Keratinocyte (primary cell): ENCODE results near the gene FAM234A. TPM values are rescaled to one million over a fixed set of nuclear protein-coding genes. Genes with fewer than 3 reads are reported as not detected.

ENCODE experiments used
- DNase-seq: peaks from one replicate; pipeline ENCODE4 v3.0.0-alpha.2; 2011; ENCODE audit warnings: low read depth, missing footprints, low spot score
- FAIRE-seq: peaks from 2 replicates; lab custom pipeline; 2011; peaks lifted over from hg19 to GRCh38; lab: Jason Lieb, UNC
- H2AFZ ChIP-seq: 2 replicates; pipeline ENCODE4 v1.6.0; 2012; ENCODE audit warnings: low read length, control low read depth, inconsistent platforms; ENCODE audit not compliant: control insufficient read depth
- H3K27ac ChIP-seq: 2 replicates; pipeline ENCODE4 v1.5.1; 2011; ENCODE audit warnings: low read length; ENCODE audit not compliant: control insufficient read depth, insufficient read depth
- H3K27me3 ChIP-seq: 3 replicates; pipeline ENCODE4 v1.6.0; 2011; ENCODE audit warnings: low read length; ENCODE audit not compliant: control insufficient read depth, insufficient read depth; ENCODE audit errors: extremely low read depth
- H3K36me3 ChIP-seq, 2 experiments: 2 replicates in 1 of 2; 3 replicates in 1 of 2; pipeline ENCODE4 v1.5.1; 2011; ENCODE audit warnings: low read length in 2 of 2, mild to moderate bottlenecking in 1 of 2; ENCODE audit not compliant: control insufficient read depth in 2 of 2, insufficient read depth in 2 of 2; ENCODE audit errors: extremely low read depth in 1 of 2
- H3K4me1 ChIP-seq: 3 replicates; pipeline ENCODE4 v1.5.1; 2011; ENCODE audit warnings: low read length; ENCODE audit not compliant: control insufficient read depth, insufficient read depth; ENCODE audit errors: extremely low read depth
- H3K4me2 ChIP-seq: 3 replicates; pipeline ENCODE4 v1.6.0; 2011; ENCODE audit warnings: low read depth, low read length; ENCODE audit not compliant: control insufficient read depth, insufficient read depth; ENCODE audit errors: extremely low read depth
- H3K4me3 ChIP-seq, 3 experiments: fragments of 200-600 bp in 1 of 3; sonication (generic) in 1 of 3; 2 replicates in 2 of 3; 3 replicates in 1 of 3; pipeline ENCODE4 v1.5.1; 2011 to 2016; ENCODE audit warnings: low read length in 3 of 3, mild to moderate bottlenecking in 3 of 3, control low read depth in 2 of 3, inconsistent platforms in 1 of 3, low read depth in 1 of 3, mixed read lengths in 1 of 3, mixed run types in 1 of 3, moderate library complexity in 1 of 3; ENCODE audit not compliant: control insufficient read depth in 2 of 3, insufficient read depth in 2 of 3; ENCODE audit errors: extremely low read depth in 1 of 3
- H3K79me2 ChIP-seq: 2 replicates; pipeline ENCODE4 v1.6.0; 2012; ENCODE audit warnings: low read length; ENCODE audit not compliant: control insufficient read depth, insufficient read depth
- H3K9ac ChIP-seq: 3 replicates; pipeline ENCODE4 v1.6.0; 2011; ENCODE audit warnings: low read length; ENCODE audit not compliant: control insufficient read depth, insufficient read depth; ENCODE audit errors: extremely low read depth
- H3K9me1 ChIP-seq: 3 replicates; pipeline ENCODE4 v1.6.0; 2011; ENCODE audit warnings: low read length; ENCODE audit not compliant: control insufficient read depth, insufficient read depth; ENCODE audit errors: extremely low read depth
- H3K9me3 ChIP-seq: 2 replicates; pipeline ENCODE4 v1.5.1; 2012; ENCODE audit warnings: low read depth, low read length; ENCODE audit not compliant: control insufficient read depth
- H4K20me1 ChIP-seq: 3 replicates; pipeline ENCODE4 v1.6.0; 2011; ENCODE audit warnings: low read length; ENCODE audit not compliant: control insufficient read depth, insufficient read depth; ENCODE audit errors: extremely low read depth
- EZH2 ChIP-seq: IDR thresholded peaks from one replicate; pipeline ENCODE4 v1.6.1; 2012; ENCODE audit warnings: inconsistent platforms, mild to moderate bottlenecking, low read length, moderate library complexity
- dilution Hi-C: fragments of 300-500 bp; cut with MboI; formaldehyde crosslinking; loops from one replicate; pipeline ENCODE4 v1.7.0; 2020; ENCODE audit warnings: low sequenced_read_pairs; ENCODE audit not compliant: extremely low pct_ligation_motif_present
- polyA plus RNA-seq, 5 experiments: library from polyadenylated mRNA; depleted of rRNA in 3 of 5; stranded (reverse) in 3 of 5; stranded (forward) in 1 of 5; unstranded in 1 of 5; fragments of >200 nt; gene quantifications; 1 replicate in 1 of 5; 2 replicates in 3 of 5; 3 replicates in 1 of 5; pipeline versions ENCODE4 v1.2.1 to v1.2.3, GENCODE V29; 2011 to 2012; ENCODE audit warnings: missing spikeins in 2 of 5, low read depth in 1 of 5, low replicate concordance in 1 of 5
- TF ChIP-seq, protein P1 (sequence below), 3 experiments: IDR thresholded peaks in 1 of 3; conservative IDR thresholded peaks in 1 of 3; optimal IDR thresholded peaks in 1 of 3; 2 replicates in 2 of 3; 3 replicates in 1 of 3; pipeline versions ENCODE3 to v1.5.1; 2011; ENCODE audit warnings: low read length in 3 of 3, mild to moderate bottlenecking in 3 of 3, moderate library complexity in 2 of 3, control low read depth in 1 of 3, inconsistent platforms in 1 of 3; ENCODE audit not compliant: insufficient read depth in 2 of 3; ENCODE audit errors: extremely low read depth in 1 of 3

The FAM234A gene
- polyA plus RNA-seq, 1 donor (not counting 4 experiments of a cell fraction or from before 2014, with no cell fraction given), result 18.3 TPM

- no peaks in the 10 kb centered on the region for H3K4me1 ChIP-seq
These were observed 63.2 kb downstream of the FAM234A start for GRCh38 chr16:297832-298231.

DNA sequence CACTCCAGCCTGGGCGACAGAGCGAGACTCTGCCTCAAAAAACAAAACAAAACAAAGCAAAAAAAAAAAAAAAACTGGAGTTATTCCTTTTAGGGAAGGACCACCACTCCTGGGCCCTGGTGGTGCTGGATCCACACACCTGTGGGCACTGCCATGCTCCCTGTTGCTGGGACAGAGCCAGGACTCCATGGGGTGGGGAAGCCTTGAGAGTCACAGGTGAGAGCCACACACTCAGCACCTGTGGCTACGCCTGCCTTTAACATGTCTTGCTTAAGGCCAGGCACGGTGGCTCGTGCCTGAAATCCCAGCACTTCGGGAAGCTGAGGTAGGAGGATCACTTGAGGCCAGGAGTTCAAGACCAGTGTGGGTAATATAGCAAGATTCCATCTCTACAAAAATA is 66.6 kb downstream of the FAM234A start:
- H3K9ac ChIP-seq, result no peak overlapping the region
- FAIRE-seq, result no peak
- H3K36me3 ChIP-seq, result peaks cover 12 to 31% of the 10 kb centered on the region in 2 experiments
- peaks cover 6% of the 10 kb centered on the region for H3K4me1 ChIP-seq
- H3K79me2 ChIP-seq, result peaks cover 5% of the 10 kb centered on the region
- no peaks in the 10 kb centered on the region for H3K9me1 ChIP-seq
- H4K20me1 ChIP-seq, result peaks cover 4% of the 10 kb centered on the region
- no peaks in the 10 kb centered on the region for H3K9me3 ChIP-seq
- no peak for DNase-seq
- no peak overlapping the region for H2AFZ ChIP-seq
- dilution Hi-C loops, result no loop called here
- TF ChIP-seq, protein P1, sequence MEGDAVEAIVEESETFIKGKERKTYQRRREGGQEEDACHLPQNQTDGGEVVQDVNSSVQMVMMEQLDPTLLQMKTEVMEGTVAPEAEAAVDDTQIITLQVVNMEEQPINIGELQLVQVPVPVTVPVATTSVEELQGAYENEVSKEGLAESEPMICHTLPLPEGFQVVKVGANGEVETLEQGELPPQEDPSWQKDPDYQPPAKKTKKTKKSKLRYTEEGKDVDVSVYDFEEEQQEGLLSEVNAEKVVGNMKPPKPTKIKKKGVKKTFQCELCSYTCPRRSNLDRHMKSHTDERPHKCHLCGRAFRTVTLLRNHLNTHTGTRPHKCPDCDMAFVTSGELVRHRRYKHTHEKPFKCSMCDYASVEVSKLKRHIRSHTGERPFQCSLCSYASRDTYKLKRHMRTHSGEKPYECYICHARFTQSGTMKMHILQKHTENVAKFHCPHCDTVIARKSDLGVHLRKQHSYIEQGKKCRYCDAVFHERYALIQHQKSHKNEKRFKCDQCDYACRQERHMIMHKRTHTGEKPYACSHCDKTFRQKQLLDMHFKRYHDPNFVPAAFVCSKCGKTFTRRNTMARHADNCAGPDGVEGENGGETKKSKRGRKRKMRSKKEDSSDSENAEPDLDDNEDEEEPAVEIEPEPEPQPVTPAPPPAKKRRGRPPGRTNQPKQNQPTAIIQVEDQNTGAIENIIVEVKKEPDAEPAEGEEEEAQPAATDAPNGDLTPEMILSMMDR (optimal IDR thresholded peaks at IDR 0.05 in 1 of 3, IDR thresholded peaks at IDR 0.05 in 1 of 3, conservative IDR thresholded peaks at IDR 0.05 in 1 of 3; ENCODE audit: extremely low read depth in 1 of 3, insufficient read depth in 2 of 3, low read length in 3 of 3), result no peak
- TF ChIP-seq EZH2, result no peak
- H3K27me3 ChIP-seq, result no peaks in the 10 kb centered on the region
- no peak overlapping the region for H3K27ac ChIP-seq
- H3K4me2 ChIP-seq, result no peak overlapping the region
- no peak overlapping the region for H3K4me3 ChIP-seq

More at GRCh38 chr16:297832-298231, 63.2 kb downstream of the FAM234A start:
- Histone ChIP-seq H3K4me2 (no peak overlapping the region), H3K36me3 (peaks cover 7 to 32% of the 10 kb centered on the region in 2 experiments), H3K79me2 (peaks cover 5% of the 10 kb centered on the region), H3K27ac (no peak overlapping the region), H3K4me3 (no peak overlapping the region), H4K20me1 (peaks cover 3% of the 10 kb centered on the region), H3K9me3 (no peaks in the 10 kb centered on the region), H2AFZ (no peak overlapping the region), H3K9me1 (no peaks in the 10 kb centered on the region), H3K27me3 (no peaks in the 10 kb centered on the region), H3K9ac (no peak overlapping the region)
- FAIRE-seq (no peak), DNase-seq (no peak)
- dilution Hi-C loops, result no loop called here
- TF ChIP-seq, protein P1 (optimal IDR thresholded peaks at IDR 0.05 in 1 of 3, IDR thresholded peaks at IDR 0.05 in 1 of 3, conservative IDR thresholded peaks at IDR 0.05 in 1 of 3; ENCODE audit: extremely low read depth in 1 of 3, insufficient read depth in 2 of 3, low read length in 3 of 3), result no peak
